ENCODE results near the gene KNG1. TPM values are rescaled to one million over a fixed set of nuclear protein-coding genes. Genes with fewer than 3 reads are reported as not detected.
"Not testable (repeated sequence)": the region's sequence is repeated elsewhere in the genome, so short reads cannot be mapped to it uniquely, and the experiment has no call there.

Gene KNG1
- total RNA-seq, 6 donors from 2014 or later = 0.46 to 0.51 TPM; not detected in 4

- Histone ChIP-seq H3K4me1 (no peaks in the 10 kb centered on the region), H3K9me3 (no peaks in the 10 kb centered on the region), H3K4me3 (no peak overlapping the region), H3K27ac (no peak overlapping the region), H3K27me3 (no peaks in the 10 kb centered on the region), H3K36me3 (no peaks in the 10 kb centered on the region)
- WGBS, 2 donors = 62 to 67% methylated on average over 6 of the region's 6 CpGs
- TF ChIP-seq EP300 (IDR thresholded peaks at IDR 0.05) = no peak
- TF ChIP-seq, protein P1, sequence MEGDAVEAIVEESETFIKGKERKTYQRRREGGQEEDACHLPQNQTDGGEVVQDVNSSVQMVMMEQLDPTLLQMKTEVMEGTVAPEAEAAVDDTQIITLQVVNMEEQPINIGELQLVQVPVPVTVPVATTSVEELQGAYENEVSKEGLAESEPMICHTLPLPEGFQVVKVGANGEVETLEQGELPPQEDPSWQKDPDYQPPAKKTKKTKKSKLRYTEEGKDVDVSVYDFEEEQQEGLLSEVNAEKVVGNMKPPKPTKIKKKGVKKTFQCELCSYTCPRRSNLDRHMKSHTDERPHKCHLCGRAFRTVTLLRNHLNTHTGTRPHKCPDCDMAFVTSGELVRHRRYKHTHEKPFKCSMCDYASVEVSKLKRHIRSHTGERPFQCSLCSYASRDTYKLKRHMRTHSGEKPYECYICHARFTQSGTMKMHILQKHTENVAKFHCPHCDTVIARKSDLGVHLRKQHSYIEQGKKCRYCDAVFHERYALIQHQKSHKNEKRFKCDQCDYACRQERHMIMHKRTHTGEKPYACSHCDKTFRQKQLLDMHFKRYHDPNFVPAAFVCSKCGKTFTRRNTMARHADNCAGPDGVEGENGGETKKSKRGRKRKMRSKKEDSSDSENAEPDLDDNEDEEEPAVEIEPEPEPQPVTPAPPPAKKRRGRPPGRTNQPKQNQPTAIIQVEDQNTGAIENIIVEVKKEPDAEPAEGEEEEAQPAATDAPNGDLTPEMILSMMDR (IDR thresholded peaks at IDR 0.05) = no peak
- TF ChIP-seq POLR2AphosphoS5 (IDR thresholded peaks at IDR 0.05) = no peak
- no peak for TF ChIP-seq POLR2A (IDR thresholded peaks at IDR 0.05)
- ATAC-seq (ENCODE audit: low FRiP score in 2 of 2) = no peak
- DNase-seq = no peak
Measured at GRCh38 chr3:186708983-186709679, 8.0 kb upstream of the KNG1 start.

DNA sequence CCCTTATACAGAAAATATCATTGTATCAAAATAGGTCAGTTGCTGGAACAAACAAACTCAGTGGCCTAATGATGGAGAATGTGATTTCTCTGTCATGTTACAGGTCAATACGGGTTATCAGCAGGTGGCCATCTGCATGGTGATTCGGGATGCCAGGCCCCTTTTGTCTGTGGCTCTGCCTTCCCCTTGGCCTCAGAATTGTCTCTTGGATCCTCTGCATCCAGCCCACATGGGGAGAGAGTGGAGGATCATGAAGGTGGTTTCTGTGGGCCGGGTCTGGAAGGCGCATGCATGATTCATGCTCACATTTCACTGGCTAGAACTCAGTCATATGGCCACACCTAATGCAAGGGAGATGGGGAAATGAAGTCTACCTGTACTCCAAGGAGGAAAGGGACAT lies 6.5 kb upstream of the KNG1 start:
- H3K4me3 ChIP-seq; H3K27me3 ChIP-seq; DNase-seq; H3K27ac ChIP-seq; ATAC-seq (ENCODE audit: low FRiP score in 2 of 2); H3K4me1 ChIP-seq; H3K9me3 ChIP-seq; H3K36me3 ChIP-seq: not testable (repeated sequence)
- 84 to 87% methylated on average over 4 of the region's 4 CpGs for WGBS, 2 donors

DNA sequence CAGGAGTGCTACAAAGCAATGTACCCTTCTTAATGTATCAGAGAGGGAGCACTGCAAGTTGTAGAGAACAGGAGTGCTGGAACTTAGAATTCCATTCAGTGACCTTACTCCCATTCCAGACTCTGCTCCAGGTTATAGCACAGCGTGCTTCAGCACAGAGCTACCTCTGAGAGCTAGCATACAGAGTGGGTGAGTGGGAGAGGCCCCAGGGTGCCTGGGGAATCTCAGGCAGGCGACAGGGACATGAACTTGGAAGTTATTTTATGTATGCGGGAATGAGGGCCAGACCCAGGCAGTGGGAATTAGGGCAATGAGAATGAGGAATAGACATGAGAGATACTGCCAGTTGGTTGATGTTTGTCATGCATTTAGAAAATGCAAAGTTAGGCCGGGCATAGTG lies 3.7 kb upstream of the KNG1 start:
- H3K4me3 ChIP-seq = no peak overlapping the region
- no peaks in the 10 kb centered on the region for H3K4me1 ChIP-seq
- WGBS, 2 donors = 74 to 80% methylated on average over 4 of the region's 4 CpGs
- no peaks in the 10 kb centered on the region for H3K27me3 ChIP-seq
- no peaks in the 10 kb centered on the region for H3K9me3 ChIP-seq
- H3K36me3 ChIP-seq = no peaks in the 10 kb centered on the region
- no peak for TF ChIP-seq POLR2A (IDR thresholded peaks at IDR 0.05)
- no peak for TF ChIP-seq EP300 (IDR thresholded peaks at IDR 0.05)
- TF ChIP-seq, protein P1 (IDR thresholded peaks at IDR 0.05) = no peak
- no peak for TF ChIP-seq POLR2AphosphoS5 (IDR thresholded peaks at IDR 0.05)
- DNase-seq = no peak
- ATAC-seq (ENCODE audit: low FRiP score in 2 of 2) = no peak
- no peak overlapping the region for H3K27ac ChIP-seq

GRCh38 chr3:186719945-186720739 lies 3.0 kb downstream of the KNG1 start:
- TF ChIP-seq POLR2A (IDR thresholded peaks at IDR 0.05) (no peak), POLR2AphosphoS5 (IDR thresholded peaks at IDR 0.05) (no peak), EP300 (IDR thresholded peaks at IDR 0.05) (no peak)
- TF ChIP-seq, protein P1 (IDR thresholded peaks at IDR 0.05) = no peak
- Histone ChIP-seq H3K27ac (no peak overlapping the region), H3K27me3 (no peaks in the 10 kb centered on the region), H3K36me3 (no peaks in the 10 kb centered on the region), H3K9me3 (no peaks in the 10 kb centered on the region), H3K4me3 (no peak overlapping the region), H3K4me1 (no peaks in the 10 kb centered on the region)
- DNase-seq (no peak), ATAC-seq (ENCODE audit: low FRiP score in 2 of 2) (no peak)
- WGBS, 2 donors = 34 to 37% methylated on average over 7 of the region's 7 CpGs

GRCh38 chr3:186722457-186722856 lies 5.3 kb downstream of the KNG1 start:
- 49 to 67% methylated on average over 5 to 7 of the region's 7 CpGs for WGBS, 2 donors
- H3K27me3 ChIP-seq = no peaks in the 10 kb centered on the region
- H3K36me3 ChIP-seq = no peaks in the 10 kb centered on the region
- no peak overlapping the region for H3K4me3 ChIP-seq
- no peaks in the 10 kb centered on the region for H3K9me3 ChIP-seq
- ATAC-seq (ENCODE audit: low FRiP score in 2 of 2) (no peak), DNase-seq (no peak)
- TF ChIP-seq EP300 (IDR thresholded peaks at IDR 0.05) (no peak), POLR2AphosphoS5 (IDR thresholded peaks at IDR 0.05) (no peak), POLR2A (IDR thresholded peaks at IDR 0.05) (no peak)
- TF ChIP-seq, protein P1 (IDR thresholded peaks at IDR 0.05) = no peak
- no peak overlapping the region for H3K27ac ChIP-seq
- no peaks in the 10 kb centered on the region for H3K4me1 ChIP-seq
